Tibial nerve (tissue), 4 donors: ENCODE measurements around the gene KCNMA1. TPM values are rescaled to one million over a fixed set of nuclear protein-coding genes. Genes with fewer than 3 reads are reported as not detected.

ENCODE experiments used
- DNase-seq, 2 donors: peaks; one replicate each; pipeline ENCODE4 v3.0.0-alpha.2; 2019; ENCODE audit warnings: low spot score in 2 of 2
- H3K27ac ChIP-seq, 4 donors: fragments of 200-600 bp; sonication (generic) in 3 of 4; one replicate each; pipeline ENCODE4 v1.5.1; 2017 to 2019; ENCODE audit warnings: mild to moderate bottlenecking in 1 of 4
- H3K27me3 ChIP-seq, 2 donors: fragments of 200-600 bp; sonication (generic) in 1 of 2; one replicate each; pipeline versions ENCODE4 v1.5.1 to v1.6.0; 2017 to 2019
- H3K36me3 ChIP-seq, 3 donors: fragments of 200-600 bp; sonication (generic); one replicate each; pipeline ENCODE4 v1.5.1; 2018 to 2019
- H3K4me1 ChIP-seq, 4 donors: fragments of 200-600 bp; sonication (generic) in 3 of 4; one replicate each; pipeline ENCODE4 v1.5.1; 2017 to 2019
- H3K4me3 ChIP-seq, 4 donors: fragments of 200-600 bp; sonication (generic) in 3 of 4; one replicate each; pipeline ENCODE4 v1.5.1; 2017 to 2019; ENCODE audit warnings: mild to moderate bottlenecking in 1 of 4, moderate library complexity in 1 of 4
- H3K9me3 ChIP-seq, 4 donors: fragments of 200-600 bp; sonication (generic) in 3 of 4; one replicate each; pipeline ENCODE4 v1.5.1; 2017 to 2019
- EP300 ChIP-seq, 2 donors: sonication (generic); formaldehyde crosslinking; IDR thresholded peaks; one replicate each; pipeline ENCODE4 v1.6.1; 2017; ENCODE audit warnings: antibody characterized with exemption in 2 of 2, mild to moderate bottlenecking in 1 of 2
- POLR2A ChIP-seq, 2 donors: fragments of 450-650 bp; IDR thresholded peaks; one replicate each; pipeline ENCODE4 v1.6.1; 2017; ENCODE audit warnings: antibody characterized with exemption in 2 of 2, mild to moderate bottlenecking in 2 of 2, moderate library complexity in 2 of 2
- whole genome bisulfite sequencing, 2 donors: methylation state at CpG; one replicate each; pipeline ENCODE4 v1.1.5; 2018; 5-methylcytosine and 5-hydroxymethylcytosine counted together
- total RNA-seq, 4 donors: library from RNA; depleted of rRNA; stranded (reverse); fragments of >200 nt; gene quantifications; one replicate each; pipeline ENCODE4 v1.1.0, GENCODE V29; 2016
- TF ChIP-seq, protein P1 (sequence below), 5 experiments: fragments of 200-600 bp in 3 of 5; fragments of 450-650 bp in 2 of 5; sonication (generic) in 3 of 5; IDR thresholded peaks; one replicate each; pipeline ENCODE4 v1.5.1; 2016 to 2019; ENCODE audit warnings: antibody characterized with exemption in 5 of 5, mild to moderate bottlenecking in 3 of 5, moderate library complexity in 2 of 5

Gene KCNMA1
- total RNA-seq, 4 donors from 2014 or later = 10.2 to 19.9 (median 13.7) TPM

DNA sequence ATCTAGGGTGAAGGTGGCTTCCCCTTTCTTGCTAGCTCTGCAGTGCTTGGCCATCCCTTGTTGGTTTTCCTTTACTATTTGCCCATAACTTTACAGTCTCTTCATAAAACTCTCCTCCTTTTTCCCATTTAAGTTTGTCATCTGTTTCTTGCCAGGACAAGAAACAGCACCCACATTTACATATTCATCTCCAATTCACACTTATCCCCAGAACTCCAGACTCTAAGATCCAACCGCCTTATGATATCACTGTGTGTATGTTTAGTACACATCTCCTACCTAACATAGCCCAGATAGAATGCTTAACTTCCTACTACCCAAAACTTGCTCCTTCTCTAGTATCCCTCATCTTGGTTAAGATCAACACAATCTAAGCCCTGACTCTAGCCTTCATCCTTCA is 622.2 kb downstream of the KCNMA1 start:
- TF ChIP-seq, protein P1, sequence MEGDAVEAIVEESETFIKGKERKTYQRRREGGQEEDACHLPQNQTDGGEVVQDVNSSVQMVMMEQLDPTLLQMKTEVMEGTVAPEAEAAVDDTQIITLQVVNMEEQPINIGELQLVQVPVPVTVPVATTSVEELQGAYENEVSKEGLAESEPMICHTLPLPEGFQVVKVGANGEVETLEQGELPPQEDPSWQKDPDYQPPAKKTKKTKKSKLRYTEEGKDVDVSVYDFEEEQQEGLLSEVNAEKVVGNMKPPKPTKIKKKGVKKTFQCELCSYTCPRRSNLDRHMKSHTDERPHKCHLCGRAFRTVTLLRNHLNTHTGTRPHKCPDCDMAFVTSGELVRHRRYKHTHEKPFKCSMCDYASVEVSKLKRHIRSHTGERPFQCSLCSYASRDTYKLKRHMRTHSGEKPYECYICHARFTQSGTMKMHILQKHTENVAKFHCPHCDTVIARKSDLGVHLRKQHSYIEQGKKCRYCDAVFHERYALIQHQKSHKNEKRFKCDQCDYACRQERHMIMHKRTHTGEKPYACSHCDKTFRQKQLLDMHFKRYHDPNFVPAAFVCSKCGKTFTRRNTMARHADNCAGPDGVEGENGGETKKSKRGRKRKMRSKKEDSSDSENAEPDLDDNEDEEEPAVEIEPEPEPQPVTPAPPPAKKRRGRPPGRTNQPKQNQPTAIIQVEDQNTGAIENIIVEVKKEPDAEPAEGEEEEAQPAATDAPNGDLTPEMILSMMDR (IDR thresholded peaks at IDR 0.05) = no peak
- TF ChIP-seq EP300 (IDR thresholded peaks at IDR 0.05) (no peak), POLR2A (IDR thresholded peaks at IDR 0.05) (no peak)
- H3K4me3 ChIP-seq = no peak overlapping the region
- H3K27ac ChIP-seq = no peak overlapping the region
- no peaks in the 10 kb centered on the region for H3K27me3 ChIP-seq
- WGBS, 2 donors = 95 to 100% methylated on average over 1 of the region's 1 CpG
- no peak for DNase-seq
- peaks cover 0 to 30% (median 11%) of the 10 kb centered on the region in 4 donors for H3K4me1 ChIP-seq
- no peaks in the 10 kb centered on the region for H3K36me3 ChIP-seq
- no peaks in the 10 kb centered on the region for H3K9me3 ChIP-seq

DNA sequence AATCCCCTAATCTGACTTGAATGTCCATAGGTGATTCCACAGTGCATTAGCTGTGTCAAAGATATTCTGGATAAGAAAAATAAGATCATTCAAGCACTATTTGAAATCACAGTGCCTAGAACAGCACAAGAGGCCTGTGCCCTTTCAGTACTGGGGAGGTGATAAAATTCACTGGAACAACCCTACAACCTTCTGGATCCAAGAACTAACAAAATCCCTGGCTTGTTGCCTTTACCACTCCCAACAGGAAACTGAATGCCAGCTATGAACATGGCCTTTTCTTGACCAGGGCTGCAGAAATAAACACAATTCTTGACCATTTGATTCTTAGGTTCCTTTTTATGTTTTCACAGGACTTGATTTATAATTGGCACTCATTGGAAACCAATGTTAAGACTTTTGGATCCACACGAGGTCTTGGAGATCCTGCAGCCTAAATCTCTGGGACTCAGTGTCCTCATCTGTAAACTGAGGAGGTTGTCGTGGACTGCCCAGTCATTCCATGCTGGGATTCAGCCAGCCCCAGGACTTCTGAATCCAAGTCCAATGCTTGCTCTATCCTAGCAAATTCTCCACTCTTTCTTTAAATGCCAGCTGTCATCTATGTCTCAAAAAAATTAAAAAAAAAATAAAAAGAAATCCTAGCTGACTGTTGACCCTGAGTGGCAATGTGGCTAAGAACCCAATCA is 624.7 kb downstream of the KCNMA1 start:
- H3K27ac ChIP-seq = peak overlapping the region in 2 of 4 donors; percentile 86 to 88
- H3K27me3 ChIP-seq = no peaks in the 10 kb centered on the region
- TF ChIP-seq, protein P1 (IDR thresholded peaks at IDR 0.05) = no peak
- TF ChIP-seq POLR2A (IDR thresholded peaks at IDR 0.05) (no peak), EP300 (IDR thresholded peaks at IDR 0.05) (peak in 1 of 2 donors; percentile 67)
- no peaks in the 10 kb centered on the region for H3K36me3 ChIP-seq
- no peak overlapping the region for H3K4me3 ChIP-seq
- H3K4me1 ChIP-seq = peaks cover 0 to 30% (median 11%) of the 10 kb centered on the region in 4 donors
- DNase-seq = peak in 1 of 2 donors; percentile 45
- 44 to 48% methylated on average over 2 of the region's 2 CpGs for WGBS, 2 donors
- no peaks in the 10 kb centered on the region for H3K9me3 ChIP-seq

DNA sequence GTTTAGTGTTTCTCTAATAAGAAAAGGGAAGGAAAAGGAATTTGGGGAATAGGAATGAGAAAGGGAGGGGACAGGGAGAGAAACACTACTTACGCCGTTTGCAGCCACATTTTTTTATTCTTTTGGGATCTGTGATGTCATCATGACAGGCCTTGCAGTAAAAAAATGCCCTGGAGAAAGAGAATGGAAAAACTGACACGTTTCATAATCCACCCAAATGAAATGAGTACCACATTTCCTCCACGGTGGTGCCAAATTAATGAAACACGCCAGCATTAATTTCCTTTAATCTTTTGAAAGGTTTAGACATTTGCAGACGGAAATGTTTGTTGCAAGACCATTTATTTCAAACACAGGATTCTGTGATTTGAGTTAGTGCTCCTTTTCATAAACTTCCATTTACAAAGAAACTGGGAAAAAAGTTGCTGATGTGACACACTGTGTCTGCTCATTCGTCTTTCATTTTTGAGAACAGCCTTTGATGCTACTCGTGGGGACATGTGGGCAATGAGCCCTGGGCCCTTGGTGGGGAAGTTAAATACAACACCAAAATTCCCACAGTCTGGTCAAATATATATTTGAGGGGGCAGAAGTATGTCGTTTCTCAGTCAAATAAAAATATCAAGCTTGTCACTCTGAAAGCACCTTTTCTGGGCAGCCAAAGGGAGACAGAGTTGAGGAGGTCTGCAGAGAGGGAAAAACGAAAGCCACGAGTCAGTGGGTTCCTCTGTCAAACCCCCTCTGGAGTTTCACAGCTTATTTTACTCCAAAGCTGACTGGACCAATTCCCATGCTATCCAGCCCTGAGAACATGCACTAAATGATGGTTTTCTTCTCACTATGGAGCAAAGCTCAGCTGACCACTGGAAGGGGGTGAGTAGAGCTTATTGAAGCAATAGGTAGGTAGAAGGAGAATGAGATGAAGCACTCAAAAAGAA is 625.5 kb downstream of the KCNMA1 start:
- H3K4me1 ChIP-seq = peaks cover 0 to 30% (median 11%) of the 10 kb centered on the region in 4 donors
- no peaks in the 10 kb centered on the region for H3K36me3 ChIP-seq
- H3K27ac ChIP-seq = peak overlapping the region in 3 of 4 donors; percentile 50 to 88 (median 86)
- TF ChIP-seq EP300 (IDR thresholded peaks at IDR 0.05) (peak; percentile 77 to 88), POLR2A (IDR thresholded peaks at IDR 0.05) (no peak)
- no peak overlapping the region for H3K4me3 ChIP-seq
- H3K27me3 ChIP-seq = no peaks in the 10 kb centered on the region
- WGBS, 2 donors = 18 to 26% methylated on average over 11 of the region's 11 CpGs
- peaks cover 0 to 2% (median 0%) of the 10 kb centered on the region in 4 donors for H3K9me3 ChIP-seq
- peak in 1 of 2 donors; percentile 63 for DNase-seq

DNA sequence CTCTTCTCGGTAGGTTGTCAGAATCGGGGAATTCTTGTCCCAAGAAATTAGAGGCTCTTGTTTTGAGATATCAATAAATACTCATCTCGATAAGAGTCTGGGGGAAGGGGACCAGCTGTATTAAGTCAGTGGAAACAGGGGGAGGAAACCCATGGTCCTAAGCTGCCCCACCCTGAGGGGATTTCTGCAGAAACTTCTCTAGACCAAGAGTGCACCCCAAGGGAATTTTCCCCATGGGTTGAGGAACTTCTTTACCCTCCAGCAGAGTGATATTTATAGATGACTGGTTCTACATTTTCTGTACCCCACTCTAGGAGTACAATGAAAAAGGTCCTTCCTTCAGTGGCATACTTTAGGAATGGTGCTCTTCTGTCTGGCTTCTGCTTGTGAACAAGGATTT is 627.2 kb downstream of the KCNMA1 start:
- WGBS, 2 donors = 96 to 97% methylated on average over 3 of the region's 3 CpGs
- Histone ChIP-seq H3K9me3 (peaks cover 0 to 5% (median 0%) of the 10 kb centered on the region in 4 donors), H3K36me3 (no peaks in the 10 kb centered on the region), H3K4me3 (no peak overlapping the region), H3K27me3 (no peaks in the 10 kb centered on the region), H3K27ac (peak overlapping the region in 1 of 4 donors; percentile 86), H3K4me1 (peaks cover 0 to 31% (median 11%) of the 10 kb centered on the region in 4 donors)
- TF ChIP-seq POLR2A (IDR thresholded peaks at IDR 0.05) = no peak
- TF ChIP-seq, protein P1 (IDR thresholded peaks at IDR 0.05) = no peak
- TF ChIP-seq EP300 (IDR thresholded peaks at IDR 0.05) = no peak
- no peak for DNase-seq

DNA sequence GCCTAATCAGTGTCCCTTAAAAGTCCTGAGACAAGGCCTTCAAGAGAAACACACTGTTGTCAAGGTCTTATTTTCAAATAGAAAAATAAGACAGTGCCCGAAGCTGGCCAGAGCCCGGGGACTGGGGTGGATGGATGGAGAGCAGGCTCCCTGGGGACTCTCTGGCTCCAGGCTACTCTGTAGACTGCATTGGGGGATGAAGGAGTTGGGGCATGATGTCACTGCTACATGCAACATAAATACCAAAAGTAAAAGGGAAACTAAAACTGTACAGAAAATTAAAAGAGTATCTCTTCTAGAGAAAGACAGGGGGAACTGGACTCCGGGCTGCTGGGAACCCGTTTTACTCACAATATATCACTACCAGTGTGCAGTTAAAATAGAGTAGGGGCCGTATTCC is 629.8 kb downstream of the KCNMA1 start:
- 90% methylated on average over 5 of the region's 5 CpGs for WGBS, 2 donors
- peaks cover 0 to 5% (median 0%) of the 10 kb centered on the region in 4 donors for H3K9me3 ChIP-seq
- peaks cover 0 to 35% (median 8%) of the 10 kb centered on the region in 4 donors for H3K4me1 ChIP-seq
- H3K27ac ChIP-seq = no peak overlapping the region
- TF ChIP-seq EP300 (IDR thresholded peaks at IDR 0.05) (no peak), POLR2A (IDR thresholded peaks at IDR 0.05) (no peak)
- TF ChIP-seq, protein P1 (IDR thresholded peaks at IDR 0.05) = no peak
- no peaks in the 10 kb centered on the region for H3K27me3 ChIP-seq
- H3K36me3 ChIP-seq = no peaks in the 10 kb centered on the region
- H3K4me3 ChIP-seq = no peak overlapping the region
- DNase-seq = no peak
